Forelimb muscle (tissue), 1 donor: ENCODE measurements around the gene ZDHHC19. TPM values are rescaled to one million over a fixed set of nuclear protein-coding genes. Genes with fewer than 3 reads are reported as not detected.
"Not testable (repeated sequence)": the region's sequence is repeated elsewhere in the genome, so short reads cannot be mapped to it uniquely, and the experiment has no call there.

Experiments used
- DNase-seq: peaks from one replicate; pipeline ENCODE4 v3.0.0-alpha.2; 2013; ENCODE audit warnings: low read depth
- polyA plus RNA-seq: library from polyadenylated mRNA; unstranded; fragments of 120-200 nt; gene quantifications from one replicate; pipeline ENCODE4 v1.2.1, GENCODE V29; 2013; ENCODE audit not compliant: insufficient read length

ZDHHC19 gene, protein sequence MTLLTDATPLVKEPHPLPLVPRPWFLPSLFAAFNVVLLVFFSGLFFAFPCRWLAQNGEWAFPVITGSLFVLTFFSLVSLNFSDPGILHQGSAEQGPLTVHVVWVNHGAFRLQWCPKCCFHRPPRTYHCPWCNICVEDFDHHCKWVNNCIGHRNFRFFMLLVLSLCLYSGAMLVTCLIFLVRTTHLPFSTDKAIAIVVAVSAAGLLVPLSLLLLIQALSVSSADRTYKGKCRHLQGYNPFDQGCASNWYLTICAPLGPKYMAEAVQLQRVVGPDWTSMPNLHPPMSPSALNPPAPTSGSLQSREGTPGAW
- 0.46 TPM for polyA plus RNA-seq

DNA sequence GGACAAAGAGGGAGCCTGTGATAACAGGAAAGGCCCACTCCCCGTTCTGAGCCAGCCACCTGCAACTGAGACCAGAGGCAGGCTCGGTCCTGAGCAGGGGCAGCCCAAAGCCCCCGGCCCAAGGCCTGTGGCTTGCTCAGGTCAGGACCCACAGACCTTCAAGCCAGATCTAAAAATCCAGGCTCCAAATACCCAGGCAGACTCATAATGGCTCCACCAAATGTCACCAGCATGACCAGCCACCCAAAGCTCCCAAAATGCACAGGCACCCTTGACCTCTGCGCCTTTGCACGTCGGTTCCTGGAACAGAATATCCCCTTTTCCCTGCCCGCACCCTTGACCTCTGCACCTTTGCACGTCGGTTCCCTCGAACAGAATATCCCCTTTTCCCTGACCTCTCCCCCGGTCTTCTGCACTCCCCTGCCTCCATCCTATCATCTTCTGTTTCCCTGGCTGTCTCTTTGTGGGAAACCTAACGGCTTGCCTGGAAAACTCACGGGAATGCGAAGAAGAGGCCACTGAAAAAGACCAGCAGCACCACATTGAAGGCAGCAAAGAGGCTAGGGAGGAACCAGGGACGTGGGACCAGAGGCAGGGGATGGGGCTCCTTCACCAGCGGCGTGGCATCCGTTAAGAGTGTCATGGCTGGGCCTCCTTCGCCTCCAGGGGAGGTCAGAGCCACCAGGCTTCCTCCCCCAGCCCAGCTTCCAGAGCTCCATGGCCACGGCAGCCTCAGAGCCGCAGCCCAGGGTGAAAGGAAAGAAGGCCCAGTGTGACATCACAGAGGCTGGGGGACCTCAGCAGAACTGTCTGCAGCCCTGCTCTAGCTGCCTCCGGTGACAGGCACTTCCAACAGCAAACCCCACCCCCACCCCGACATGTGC, at the start of gene ZDHHC19:
Gene ZDHHC19, minus strand, starts transcription at position 728 of the 884 bp plus-strand sequence. Its CDS starts 85 bp downstream, at position 643.
- DNase-seq, result no peak

DNA sequence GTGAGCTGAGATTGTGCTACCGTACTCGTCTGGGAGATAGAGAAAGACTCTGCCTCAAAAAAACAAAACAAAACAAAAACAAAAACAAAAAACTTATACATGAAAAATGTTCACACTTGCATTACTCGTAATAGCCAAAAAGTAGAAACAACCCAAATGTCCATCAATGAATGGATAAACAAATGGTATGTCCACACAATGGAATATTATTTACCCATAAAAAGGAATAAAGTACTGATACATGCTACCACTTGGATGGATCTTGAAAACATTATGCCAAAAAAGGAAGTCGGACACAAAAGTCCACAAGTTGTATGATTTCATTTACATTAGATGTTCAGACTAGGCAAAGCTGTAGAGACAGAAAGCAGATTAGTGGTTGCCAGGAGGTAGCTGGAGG, 49.6 kb upstream of the ZDHHC19 start:
- no peak for DNase-seq

DNA sequence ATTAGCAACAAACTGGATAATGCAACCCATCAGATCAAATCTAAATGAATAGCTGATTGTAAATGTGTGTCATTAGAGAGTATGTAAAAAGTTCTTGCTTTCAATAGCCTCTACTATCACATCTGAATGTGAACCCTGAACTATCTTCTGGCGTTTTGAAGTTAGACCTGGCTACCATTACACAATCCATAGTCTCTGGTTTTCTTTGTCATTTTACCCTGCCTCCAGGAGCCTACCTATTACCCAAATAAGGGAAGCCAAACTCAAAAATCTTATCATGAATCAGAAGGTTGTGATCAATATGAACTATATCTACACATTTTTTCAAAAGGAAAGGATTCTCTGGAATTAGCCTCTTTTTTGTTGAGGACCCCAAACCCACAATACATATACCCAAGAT, 44.6 kb upstream of the ZDHHC19 start:
- no peak for DNase-seq

- no peak for DNase-seq
These were observed 43.4 kb upstream of the ZDHHC19 start for GRCh38 chr3:196254376-196255283.

DNA sequence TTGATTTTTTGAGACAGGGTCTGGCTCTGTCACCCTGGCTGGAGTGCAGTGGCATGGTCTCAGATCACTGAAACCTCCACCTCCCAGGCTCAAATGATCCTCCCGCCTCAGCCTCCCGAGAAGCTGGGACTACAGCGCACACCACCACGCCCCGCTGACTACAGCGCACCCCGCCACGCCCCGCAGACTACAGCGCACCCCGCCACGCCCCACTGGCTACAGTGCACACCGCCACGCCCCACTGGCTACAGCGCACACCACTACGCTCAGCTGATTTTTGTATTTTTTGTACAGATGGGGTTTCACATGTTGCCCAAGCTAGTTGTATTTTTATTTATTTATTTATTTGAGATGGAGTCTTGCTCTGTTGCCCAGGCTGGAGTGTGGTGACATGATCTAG, 40.7 kb upstream of the ZDHHC19 start:
- no peak for DNase-seq

DNA sequence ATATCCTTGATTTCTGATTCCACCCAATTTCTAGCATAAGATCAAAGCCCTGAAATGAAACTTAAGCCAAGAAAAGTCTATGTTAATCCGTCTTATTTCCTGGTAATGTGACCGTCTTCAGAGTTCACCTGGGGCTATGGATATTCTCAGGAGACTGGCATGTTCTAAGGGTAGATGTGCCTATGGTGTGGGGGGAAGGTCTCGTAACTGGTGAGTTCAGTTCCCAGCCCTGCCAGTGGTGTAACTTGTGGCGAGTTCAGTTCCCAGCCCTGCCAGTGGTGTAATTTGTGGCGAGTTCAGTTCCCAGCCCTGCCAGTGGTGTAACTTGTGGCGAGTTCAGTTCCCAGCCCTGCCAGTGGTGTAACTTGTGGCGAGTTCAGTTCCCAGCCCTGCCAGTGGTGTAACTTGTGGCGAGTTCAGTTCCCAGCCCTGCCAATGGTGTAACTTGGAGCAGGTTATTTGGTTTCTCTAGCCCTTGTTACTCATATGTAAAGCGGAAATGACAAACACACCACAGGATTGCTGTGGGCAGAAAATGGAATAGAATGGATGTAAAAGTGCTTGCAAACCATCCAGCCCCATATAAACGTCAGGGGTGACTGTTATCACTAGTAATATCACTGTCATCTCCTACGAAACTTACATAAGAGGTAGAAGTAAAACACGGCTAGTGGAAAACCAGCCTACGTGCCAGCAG, 35.6 kb upstream of the ZDHHC19 start:
- DNase-seq, result no peak

DNA sequence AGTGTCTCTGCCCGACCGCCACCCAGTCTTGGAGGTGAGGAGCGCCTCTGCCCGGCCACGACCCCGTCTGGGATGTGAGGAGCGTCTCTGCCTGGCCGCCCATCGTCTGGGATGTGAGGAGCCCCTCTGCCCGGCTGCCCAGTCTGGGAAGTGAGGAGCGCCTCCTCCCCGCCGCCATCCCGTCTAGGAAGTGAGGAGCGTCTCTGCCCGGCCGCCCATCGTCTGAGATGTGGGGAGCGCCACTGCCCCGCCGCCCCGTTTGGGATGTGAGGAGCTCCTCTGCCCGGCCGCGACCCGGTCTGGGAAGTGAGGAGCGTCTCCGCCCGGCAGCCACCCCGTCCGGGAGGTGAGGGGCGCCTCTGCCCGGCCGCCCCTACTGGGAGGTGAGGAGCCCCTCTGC, 33.0 kb upstream of the ZDHHC19 start:
- DNase-seq, result not testable (repeated sequence)

DNA sequence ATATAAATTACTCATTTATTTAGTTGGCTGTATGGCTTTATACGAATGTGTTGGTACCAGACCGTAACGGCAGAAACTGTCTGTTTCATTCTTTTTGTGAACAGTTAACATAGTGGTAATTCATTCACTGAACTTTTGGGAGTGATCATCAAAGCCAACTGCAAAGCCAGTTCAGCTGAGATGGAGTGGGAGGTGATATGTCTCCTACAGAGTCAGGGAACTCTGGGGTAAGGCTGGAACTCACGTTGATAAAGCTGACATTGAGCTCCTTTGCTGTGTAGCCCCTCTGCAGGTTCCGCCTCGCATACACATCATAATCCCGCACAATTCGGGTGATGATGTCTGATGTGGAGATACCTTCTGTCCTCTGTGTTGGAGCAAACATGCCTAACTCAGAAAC, 30.5 kb upstream of the ZDHHC19 start:
- DNase-seq, result no peak

- no peak for DNase-seq
These were observed 29.2 kb upstream of the ZDHHC19 start for GRCh38 chr3:196240424-196240823.

- DNase-seq, result no peak
These were observed 27.7 kb upstream of the ZDHHC19 start for GRCh38 chr3:196238612-196239560.

DNA sequence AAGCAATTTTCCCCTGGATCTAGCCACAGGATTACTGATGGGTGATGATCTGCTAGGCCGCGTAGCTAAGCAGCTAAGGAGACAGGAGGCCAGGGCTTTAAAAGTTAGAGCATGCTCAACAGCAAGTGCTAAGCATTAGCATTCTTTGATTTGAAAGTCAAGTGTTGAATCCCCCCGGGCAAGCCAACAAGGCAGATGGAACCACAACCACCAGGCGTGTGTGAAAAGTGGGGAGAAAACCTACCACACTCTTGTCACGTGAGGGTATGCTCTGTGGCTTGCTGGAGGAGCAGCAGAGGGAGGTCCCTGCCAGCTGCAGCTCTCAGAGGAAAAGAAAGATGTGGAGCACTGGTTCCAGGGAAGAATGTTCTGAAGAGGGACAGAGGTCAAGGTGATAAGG, 26.0 kb upstream of the ZDHHC19 start:
- no peak for DNase-seq

DNA sequence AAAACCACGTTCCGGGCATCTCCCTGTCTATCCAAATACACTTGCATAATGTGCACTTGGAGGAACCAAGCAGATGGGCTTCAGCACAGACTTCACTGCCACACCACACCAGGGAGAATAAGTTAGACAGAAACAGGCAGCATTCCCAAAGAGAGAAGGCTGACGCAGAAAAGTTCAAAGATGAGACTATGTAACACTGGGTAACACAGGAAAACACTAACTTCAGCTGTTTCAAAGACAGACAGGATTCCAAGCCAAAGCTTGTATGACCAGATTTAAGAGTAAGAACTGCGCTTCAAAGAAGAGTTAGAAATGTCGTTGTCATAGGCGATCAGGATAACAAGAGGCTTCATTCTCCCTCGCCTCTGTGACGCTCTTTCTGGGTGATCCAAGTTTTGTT, 25.0 kb upstream of the ZDHHC19 start:
- DNase-seq, result no peak

DNA sequence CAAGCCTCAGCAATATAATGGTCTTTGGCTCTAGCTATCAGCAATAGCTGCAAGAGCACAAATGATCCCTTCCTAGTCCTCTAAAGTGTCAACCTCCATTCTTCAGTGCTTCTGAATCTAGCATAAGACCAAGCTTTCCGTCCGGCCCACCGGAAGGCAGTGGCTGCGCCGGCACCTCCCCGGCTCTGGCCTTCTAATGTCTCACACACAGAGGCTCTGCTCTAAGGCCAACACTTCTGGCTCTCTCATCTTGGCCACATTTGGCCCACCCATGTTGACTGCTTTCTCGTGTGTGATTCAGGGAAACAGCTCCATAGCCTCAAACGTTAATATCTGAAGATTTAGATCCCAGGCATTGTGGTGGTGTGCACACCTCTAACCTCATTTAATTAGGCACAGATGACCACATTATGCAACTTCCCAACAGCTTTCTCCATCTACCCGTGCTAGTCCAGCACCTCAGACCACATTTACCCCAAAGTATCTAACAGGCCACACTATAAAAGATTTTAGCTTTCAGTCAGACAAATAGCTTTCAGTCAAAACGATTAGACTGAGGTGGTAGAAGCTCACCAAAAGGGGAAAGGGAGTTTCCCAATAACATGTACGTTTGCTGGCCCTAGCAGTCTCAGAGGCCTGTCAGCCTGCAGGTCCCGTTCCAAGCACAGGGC, 24.4 kb upstream of the ZDHHC19 start:
- no peak for DNase-seq

- DNase-seq, result no peak
These were observed 21.7 kb upstream of the ZDHHC19 start for GRCh38 chr3:196232882-196233251.

DNA sequence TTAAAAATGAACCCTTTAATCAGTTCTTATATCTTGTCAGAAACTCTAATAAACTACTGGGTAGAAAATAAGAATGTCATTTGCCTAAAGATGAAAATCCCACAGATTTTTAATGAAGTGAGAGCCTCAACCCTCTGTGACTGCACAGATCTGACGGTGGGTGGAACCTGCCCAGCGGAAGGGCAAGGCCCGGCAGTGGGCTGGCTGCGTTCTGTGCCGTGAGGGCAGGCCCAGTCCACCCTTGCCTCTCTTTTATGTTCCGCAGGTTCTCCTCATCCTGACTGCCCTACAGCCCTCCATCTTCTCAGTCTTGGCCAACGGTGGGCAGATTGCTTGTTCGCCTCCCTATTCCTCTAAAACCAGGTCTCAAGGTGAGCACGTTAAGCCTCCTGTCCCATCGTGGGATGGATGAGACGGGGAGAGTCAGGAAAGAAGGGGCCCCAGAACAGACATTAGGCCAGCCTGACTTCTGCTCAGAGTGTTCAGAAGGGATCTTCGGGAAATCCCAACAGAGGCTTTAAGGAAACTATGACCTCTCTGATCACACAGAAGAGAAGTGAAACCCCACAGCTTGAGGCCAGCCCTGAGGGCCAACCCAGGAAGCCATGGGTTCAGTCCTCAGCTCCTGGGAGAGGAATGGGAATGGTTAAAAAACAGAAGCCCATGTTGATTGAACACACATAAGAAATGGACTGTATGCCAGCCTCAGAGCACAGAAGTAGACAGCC, 21.1 kb upstream of the ZDHHC19 start:
- DNase-seq, result no peak

- DNase-seq, result no peak
These were observed 16.7 kb upstream of the ZDHHC19 start for GRCh38 chr3:196227629-196228493.

- DNase-seq, result no peak
These were observed 15.9 kb upstream of the ZDHHC19 start for GRCh38 chr3:196227121-196227561.
